G401.6 (cell line): ENCODE measurements around the gene DENND1A.

Source experiments
- FAIRE-seq: peaks from 2 replicates; lab custom pipeline; 2012; peaks lifted over from hg19 to GRCh38; lab: Jason Lieb, UNC

DENND1A gene

GRCh38 chr9:123525424-123525823 lies 404.5 kb downstream of the DENND1A start:
- no peak for FAIRE-seq

- FAIRE-seq, result no peak
These were observed 405.1 kb downstream of the DENND1A start for GRCh38 chr9:123524866-123525265.

GRCh38 chr9:123523845-123524244 lies 406.1 kb downstream of the DENND1A start:
- FAIRE-seq, result no peak

GRCh38 chr9:123523001-123523400 lies 406.9 kb downstream of the DENND1A start:
- no peak for FAIRE-seq

GRCh38 chr9:123522251-123522650 lies 407.7 kb downstream of the DENND1A start:
- FAIRE-seq, result no peak

GRCh38 chr9:123518338-123518737 lies 411.6 kb downstream of the DENND1A start:
- no peak for FAIRE-seq

- FAIRE-seq, result no peak
These were observed 412.4 kb downstream of the DENND1A start for GRCh38 chr9:123517512-123517911.

GRCh38 chr9:123514766-123515165 lies 415.2 kb downstream of the DENND1A start:
- FAIRE-seq, result no peak

- no peak for FAIRE-seq
These were observed 416.4 kb downstream of the DENND1A start for GRCh38 chr9:123513554-123513953.

- FAIRE-seq, result no peak
These were observed 418.3 kb downstream of the DENND1A start for GRCh38 chr9:123511326-123512277.

- FAIRE-seq, result no peak
These were observed 420.3 kb downstream of the DENND1A start for GRCh38 chr9:123509646-123510045.

- FAIRE-seq, result no peak
These were observed 421.9 kb downstream of the DENND1A start for GRCh38 chr9:123508048-123508447.

- FAIRE-seq, result no peak
These were observed 424.4 kb downstream of the DENND1A start for GRCh38 chr9:123505496-123505895.

GRCh38 chr9:123500336-123500735 lies 429.6 kb downstream of the DENND1A start:
- no peak for FAIRE-seq

- FAIRE-seq, result no peak
These were observed 432.1 kb downstream of the DENND1A start for GRCh38 chr9:123497830-123498229.

GRCh38 chr9:123495731-123496130 lies 434.2 kb downstream of the DENND1A start:
- no peak for FAIRE-seq

GRCh38 chr9:123493627-123494026 lies 436.3 kb downstream of the DENND1A start:
- FAIRE-seq, result no peak

- no peak for FAIRE-seq
These were observed 439.2 kb downstream of the DENND1A start for GRCh38 chr9:123490688-123491087.

- FAIRE-seq, result no peak
These were observed 441.1 kb downstream of the DENND1A start for GRCh38 chr9:123488722-123489321.

GRCh38 chr9:123487944-123488548 lies 441.9 kb downstream of the DENND1A start:
- FAIRE-seq, result no peak

- FAIRE-seq, result no peak
These were observed 443.5 kb downstream of the DENND1A start for GRCh38 chr9:123486431-123486830.

GRCh38 chr9:123485216-123485615 lies 444.7 kb downstream of the DENND1A start:
- FAIRE-seq, result no peak

GRCh38 chr9:123484130-123484529 lies 445.8 kb downstream of the DENND1A start:
- FAIRE-seq, result no peak
